Bronchial epithelial cell (primary cell): ENCODE measurements around the gene COBL. TPM values are rescaled to one million over a fixed set of nuclear protein-coding genes. Genes with fewer than 3 reads are reported as not detected.

Experiments
- DNase-seq: peaks from one replicate; pipeline ENCODE4 v3.0.0-alpha.2; 2010; ENCODE audit warnings: low read depth
- FAIRE-seq: peaks from 2 replicates; lab custom pipeline; 2011; peaks lifted over from hg19 to GRCh38; lab: Jason Lieb, UNC
- H3K27me3 ChIP-seq: 2 replicates; pipeline ENCODE4 v1.5.1; 2011; ENCODE audit warnings: low read length; ENCODE audit not compliant: control insufficient read depth, insufficient read depth
- H3K36me3 ChIP-seq: 2 replicates; pipeline ENCODE4 v1.5.1; 2011; ENCODE audit warnings: low read length; ENCODE audit not compliant: control insufficient read depth, insufficient read depth
- H3K4me3 ChIP-seq: 2 replicates; pipeline ENCODE4 v1.5.1; 2011; ENCODE audit warnings: mild to moderate bottlenecking, low read depth, low read length, control low read depth
- CTCF ChIP-seq: IDR thresholded peaks from 2 replicates; pipeline ENCODE4 v1.5.1; 2011; ENCODE audit warnings: mild to moderate bottlenecking, moderate library complexity, low read length, control low read depth, inconsistent platforms; ENCODE audit not compliant: insufficient read depth, severe bottlenecking
- total RNA-seq: library from RNA; depleted of rRNA; stranded (reverse); fragments of >200 nt; gene quantifications from 2 replicates; pipeline ENCODE4 v1.2.1, GENCODE V29; 2014

The COBL gene
- total RNA-seq, 1 donor from 2014 or later, result 1.1 TPM

GRCh38 chr7:51114501-51114900 lies 202.1 kb downstream of the COBL start:
- no peaks in the 10 kb centered on the region for H3K36me3 ChIP-seq
- DNase-seq (no peak), FAIRE-seq (no peak)
- TF ChIP-seq CTCF, result no peak
- no peaks in the 10 kb centered on the region for H3K27me3 ChIP-seq
- no peak overlapping the region for H3K4me3 ChIP-seq

GRCh38 chr7:51113962-51114361 lies 202.6 kb downstream of the COBL start:
- no peaks in the 10 kb centered on the region for H3K27me3 ChIP-seq
- no peak for FAIRE-seq

GRCh38 chr7:51113560-51113959 lies 203.0 kb downstream of the COBL start:
- no peaks in the 10 kb centered on the region for H3K27me3 ChIP-seq

More at GRCh38 chr7:51113962-51114361, 202.6 kb downstream of the COBL start:
- H3K4me3 ChIP-seq, result no peak overlapping the region
- DNase-seq, result no peak
- no peaks in the 10 kb centered on the region for H3K36me3 ChIP-seq
- TF ChIP-seq CTCF, result no peak

GRCh38 chr7:51111241-51111940 lies 205.2 kb downstream of the COBL start:
- no peak for TF ChIP-seq CTCF
- no peaks in the 10 kb centered on the region for H3K27me3 ChIP-seq
- FAIRE-seq, result no peak
- DNase-seq, result no peak
- no peak overlapping the region for H3K4me3 ChIP-seq
- H3K36me3 ChIP-seq, result no peaks in the 10 kb centered on the region

More at GRCh38 chr7:51113560-51113959, 203.0 kb downstream of the COBL start:
- Histone ChIP-seq H3K36me3 (no peaks in the 10 kb centered on the region), H3K4me3 (no peak overlapping the region)
- DNase-seq (no peak), FAIRE-seq (no peak)
- TF ChIP-seq CTCF, result no peak

GRCh38 chr7:51108134-51108533 lies 208.5 kb downstream of the COBL start:
- no peak overlapping the region for H3K4me3 ChIP-seq
- H3K36me3 ChIP-seq, result no peaks in the 10 kb centered on the region
- TF ChIP-seq CTCF, result no peak
- DNase-seq (no peak), FAIRE-seq (no peak)
- no peaks in the 10 kb centered on the region for H3K27me3 ChIP-seq

GRCh38 chr7:51104278-51104677 lies 212.3 kb downstream of the COBL start:
- Histone ChIP-seq H3K27me3 (no peaks in the 10 kb centered on the region), H3K36me3 (no peaks in the 10 kb centered on the region), H3K4me3 (no peak overlapping the region)
- DNase-seq, result no peak
- no peak for FAIRE-seq
- no peak for TF ChIP-seq CTCF
